Iris pigment epithelial cell (primary cell): ENCODE data around the gene HEBP2.

Experiments used
- DNase-seq: peaks from one replicate; pipeline ENCODE4 v3.0.0-alpha.2; 2011; ENCODE audit warnings: low read depth

The HEBP2 gene

DNA sequence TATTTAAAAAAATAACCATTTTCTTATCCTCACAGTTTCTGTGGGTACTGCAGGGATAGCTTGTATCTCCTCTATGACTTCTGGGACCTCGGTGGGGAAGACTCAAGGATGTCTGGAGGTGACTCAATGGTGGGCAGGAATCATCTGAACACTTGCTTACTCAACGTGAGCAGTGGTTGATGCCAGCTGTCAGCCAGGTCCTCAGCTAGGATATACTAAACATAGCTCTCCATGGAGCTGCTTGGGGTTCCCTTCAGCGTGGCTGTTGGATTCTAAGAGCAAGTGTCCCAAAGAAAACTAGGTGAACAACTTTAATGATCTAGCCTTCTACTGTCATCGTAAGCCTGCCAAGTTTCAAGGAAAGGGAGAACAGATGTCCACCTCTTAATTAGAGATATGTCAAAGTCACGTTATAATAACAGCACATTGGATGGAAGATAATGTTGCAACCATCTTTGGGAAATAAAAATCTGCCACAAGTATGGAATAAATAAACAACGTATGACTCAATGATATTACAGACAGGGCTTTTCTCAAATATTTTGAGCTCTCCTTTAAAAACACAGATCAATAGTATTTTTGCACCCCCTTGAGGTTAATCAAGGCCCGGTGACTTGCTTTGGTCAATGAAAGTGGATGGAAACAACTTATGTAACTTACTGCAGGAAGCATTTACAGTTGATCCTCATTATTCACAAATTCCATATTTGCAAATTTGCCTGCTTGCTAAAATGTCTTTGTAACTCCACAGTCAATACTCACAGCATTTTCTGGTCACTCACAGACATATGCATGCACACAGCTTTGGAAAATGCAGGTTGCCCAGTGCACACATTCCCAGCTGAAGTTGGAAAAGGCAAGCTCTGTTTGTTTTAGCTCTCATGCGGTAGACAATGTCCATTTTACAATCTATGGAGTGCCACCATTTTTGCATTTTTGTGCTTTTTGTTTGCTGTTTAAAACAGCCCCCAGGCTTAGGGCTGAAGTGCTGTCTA lies 6.6 kb upstream of the HEBP2 start:
- DNase-seq, result peak; percentile 57

DNA sequence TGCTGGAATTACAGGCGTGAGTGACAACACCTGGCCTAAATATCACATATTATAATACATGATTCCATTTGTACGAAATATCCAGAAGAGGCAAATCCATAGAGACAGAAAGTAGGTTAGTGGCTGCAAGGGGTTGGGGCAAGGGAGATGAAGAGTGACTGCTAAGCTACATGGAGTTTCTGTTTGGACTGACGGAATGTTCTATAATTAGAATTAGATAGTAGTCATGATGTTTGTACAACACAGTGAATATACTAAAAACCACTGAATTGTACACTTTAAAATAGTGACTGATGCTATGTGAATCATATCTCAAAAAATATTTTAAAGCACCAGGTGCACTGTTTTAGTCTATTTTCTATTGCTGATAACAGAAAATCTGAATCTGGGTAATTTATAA lies 3.7 kb upstream of the HEBP2 start:
- DNase-seq, result no peak

DNA sequence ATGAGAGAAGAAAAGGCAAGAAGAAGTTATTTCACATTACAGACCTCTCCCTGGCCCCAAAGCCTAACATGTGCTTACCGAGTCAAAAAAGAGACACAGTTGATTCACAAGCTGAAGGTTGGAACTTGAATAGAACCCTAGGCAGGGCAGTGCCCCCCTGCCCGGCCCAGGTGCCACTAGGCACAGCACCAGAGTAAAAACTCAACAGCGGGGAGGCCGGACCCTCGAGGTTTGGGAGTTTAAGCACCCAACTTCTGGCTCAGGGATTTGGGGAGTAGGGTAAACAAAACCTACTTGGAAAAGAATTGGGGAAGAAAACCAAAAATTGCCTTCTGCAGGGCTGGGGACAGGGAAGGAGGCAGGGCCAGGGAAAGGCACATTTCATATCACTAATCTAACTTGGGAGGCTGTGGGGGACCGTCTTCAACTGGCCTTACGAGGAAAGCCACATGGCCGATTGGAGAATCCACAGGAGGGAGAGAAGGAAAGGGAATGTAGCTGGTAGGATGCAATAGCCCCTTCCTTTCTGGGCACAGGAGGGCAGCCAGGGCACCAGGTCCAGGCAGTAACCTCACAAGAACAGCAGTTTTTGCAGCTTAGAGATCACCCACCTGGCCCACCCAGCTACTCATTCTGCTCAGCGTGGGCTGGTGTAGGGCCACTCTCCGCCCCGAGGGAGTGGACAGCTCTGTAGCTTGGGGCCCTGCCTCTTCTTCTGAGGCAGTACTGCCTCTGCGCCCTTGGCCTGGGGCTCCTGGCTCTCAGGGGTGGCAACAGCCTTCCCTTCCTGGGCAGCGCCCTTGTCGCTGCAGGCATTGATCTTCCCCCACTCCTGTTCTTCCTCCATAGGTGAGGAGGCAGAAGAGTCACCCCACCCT lies 1.8 kb upstream of the HEBP2 start:
- DNase-seq, result no peak

DNA sequence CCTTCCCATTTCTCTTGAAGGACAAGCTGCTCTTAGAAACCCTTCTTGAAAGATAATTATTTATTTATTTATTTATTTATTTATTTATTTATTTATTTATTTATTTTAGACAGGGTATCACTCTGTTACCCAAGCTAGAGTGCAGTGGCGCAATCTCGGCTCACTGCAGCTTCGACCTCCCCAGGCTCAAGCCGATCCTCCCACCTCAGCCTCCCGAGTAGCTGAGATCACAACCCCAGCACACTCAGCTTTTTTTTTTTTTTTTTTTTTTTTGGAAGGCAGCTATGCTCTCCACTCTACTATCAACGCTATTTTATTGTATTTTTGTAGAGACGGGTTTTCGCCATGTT lies 1.2 kb upstream of the HEBP2 start:
- DNase-seq, result no peak

DNA sequence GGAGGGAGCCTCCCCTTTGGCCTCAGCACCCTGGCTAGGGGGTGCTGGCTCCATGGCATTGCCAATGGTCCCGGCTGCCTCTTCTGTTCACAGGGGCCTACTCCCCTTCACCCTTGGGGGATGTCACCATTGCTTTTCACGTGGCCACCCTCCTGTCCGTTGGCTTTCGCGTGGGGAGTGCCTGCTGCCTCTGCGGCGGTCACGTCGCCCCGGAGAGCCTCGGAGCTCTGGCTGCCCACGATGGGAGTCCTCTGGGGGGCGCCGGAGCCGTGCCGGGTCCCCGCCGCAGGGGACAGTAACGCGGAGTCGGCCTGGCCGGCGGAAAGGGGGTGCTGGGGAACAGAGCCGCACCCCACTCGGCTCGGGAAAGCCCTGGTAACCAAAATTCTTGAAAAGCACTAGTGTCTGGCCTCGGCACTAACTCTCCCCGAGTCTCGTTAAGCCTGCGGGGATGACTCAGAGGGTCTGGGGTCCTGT lies 661 bp upstream of the HEBP2 start:
- peak; percentile 28 for DNase-seq

DNA sequence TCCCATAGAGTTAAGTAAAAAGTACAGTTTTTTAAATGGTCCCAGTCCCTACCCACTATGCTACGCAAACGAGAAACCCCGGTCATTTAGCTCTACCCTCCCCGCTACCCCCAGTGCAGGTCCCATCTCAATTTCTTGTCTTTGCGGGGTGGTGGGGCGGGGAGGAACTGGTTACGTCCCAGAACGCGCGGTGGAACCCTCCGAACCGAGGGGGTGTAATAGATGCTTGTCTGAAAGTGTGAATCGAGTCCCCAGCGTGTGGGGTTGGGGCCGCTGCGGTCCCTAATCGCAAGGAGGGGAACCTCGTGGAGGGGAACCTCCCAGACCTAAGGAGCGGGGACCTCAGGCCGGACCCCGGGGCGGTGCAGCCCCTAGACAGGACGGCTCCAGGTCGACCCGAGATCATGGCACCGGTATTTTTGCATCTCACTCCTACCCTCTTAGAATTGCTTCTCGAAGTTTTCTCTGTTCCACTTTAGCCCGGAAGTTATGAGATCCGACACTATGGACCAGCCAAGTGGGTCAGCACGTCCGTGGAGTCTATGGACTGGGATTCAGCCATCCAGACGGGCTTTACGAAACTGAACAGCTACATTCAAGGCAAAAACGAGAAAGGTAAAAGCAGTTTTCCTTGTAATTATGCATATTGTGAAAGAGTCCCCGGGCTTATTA lies 779 bp downstream of the HEBP2 start:
- DNase-seq, result peak; percentile 23

DNA sequence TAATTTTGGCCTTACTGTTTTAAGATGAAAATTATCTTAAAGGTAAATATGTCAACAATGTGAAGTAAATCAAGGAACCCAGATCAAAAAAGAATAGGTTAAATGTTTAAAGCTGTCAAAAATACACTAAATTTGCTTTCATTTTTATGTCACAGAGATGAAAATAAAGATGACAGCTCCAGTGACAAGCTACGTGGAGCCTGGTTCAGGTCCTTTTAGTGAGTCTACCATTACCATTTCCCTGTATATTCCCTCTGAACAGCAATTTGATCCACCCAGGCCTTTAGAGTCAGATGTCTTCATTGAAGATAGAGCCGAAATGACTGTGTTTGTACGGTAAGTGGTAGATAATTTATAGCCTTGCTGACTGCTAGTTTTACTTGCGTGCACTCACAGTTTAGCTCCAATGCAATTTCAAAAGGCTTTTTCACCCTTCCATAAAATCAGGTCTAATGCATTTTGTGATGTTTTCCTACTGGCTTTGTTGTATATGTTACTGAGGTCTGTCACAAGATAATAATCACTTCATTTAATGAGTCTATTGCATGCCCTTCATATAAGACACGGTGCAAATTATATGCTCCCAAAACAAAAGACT lies 1.9 kb downstream of the HEBP2 start:
- DNase-seq, result no peak

DNA sequence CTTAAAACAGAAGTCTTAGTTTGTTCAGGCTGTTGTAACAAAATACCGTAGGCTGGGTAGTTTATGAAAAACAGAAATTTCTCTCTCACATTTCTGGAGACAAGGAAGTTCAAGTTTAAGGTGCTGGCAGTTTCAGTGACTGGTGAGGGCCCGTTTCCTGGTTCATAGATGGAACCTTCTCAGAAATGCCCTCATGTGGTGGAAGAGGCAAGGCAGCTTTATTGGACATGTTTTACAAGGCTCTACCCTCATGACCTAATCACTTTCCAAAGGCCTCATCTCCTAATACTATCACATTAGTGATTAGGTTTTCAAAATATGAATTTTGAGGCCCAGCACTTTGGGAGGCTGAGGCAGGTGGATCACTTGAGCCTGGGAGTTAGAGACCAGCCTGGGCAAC lies 2.4 kb downstream of the HEBP2 start:
- DNase-seq, result no peak

DNA sequence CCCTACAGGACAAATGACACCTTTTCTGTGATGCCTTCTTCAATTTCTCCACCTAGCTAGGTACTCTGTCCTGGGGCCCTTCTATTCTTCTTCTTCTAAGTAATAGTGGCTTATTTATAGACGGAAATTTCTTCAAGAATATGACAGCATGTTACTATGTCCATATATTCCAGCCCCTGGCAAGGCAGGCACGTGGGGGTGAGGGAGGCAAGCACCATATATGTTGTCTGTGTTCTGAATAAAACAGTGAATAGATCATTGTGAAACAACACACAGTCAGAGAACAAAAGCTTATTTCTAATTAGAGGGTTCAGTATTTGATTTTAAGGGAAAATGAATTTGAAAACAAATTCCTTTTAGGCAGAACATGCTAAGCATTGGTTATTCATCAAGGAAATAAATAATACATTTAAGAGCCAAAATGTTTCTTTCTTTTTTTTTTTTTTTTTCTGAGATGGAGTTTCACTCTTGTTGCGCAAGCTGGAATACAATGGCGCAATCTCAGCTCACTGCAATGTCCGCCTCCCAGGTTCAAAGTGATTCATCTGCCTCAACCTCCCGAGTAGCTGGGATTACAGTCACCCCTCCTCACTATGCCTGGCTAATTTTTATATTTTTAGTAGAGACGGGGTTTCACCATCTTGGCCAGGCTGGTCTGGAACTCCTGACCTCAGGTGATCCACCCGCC lies 6.2 kb downstream of the HEBP2 start:
- DNase-seq, result peak; percentile 87

DNA sequence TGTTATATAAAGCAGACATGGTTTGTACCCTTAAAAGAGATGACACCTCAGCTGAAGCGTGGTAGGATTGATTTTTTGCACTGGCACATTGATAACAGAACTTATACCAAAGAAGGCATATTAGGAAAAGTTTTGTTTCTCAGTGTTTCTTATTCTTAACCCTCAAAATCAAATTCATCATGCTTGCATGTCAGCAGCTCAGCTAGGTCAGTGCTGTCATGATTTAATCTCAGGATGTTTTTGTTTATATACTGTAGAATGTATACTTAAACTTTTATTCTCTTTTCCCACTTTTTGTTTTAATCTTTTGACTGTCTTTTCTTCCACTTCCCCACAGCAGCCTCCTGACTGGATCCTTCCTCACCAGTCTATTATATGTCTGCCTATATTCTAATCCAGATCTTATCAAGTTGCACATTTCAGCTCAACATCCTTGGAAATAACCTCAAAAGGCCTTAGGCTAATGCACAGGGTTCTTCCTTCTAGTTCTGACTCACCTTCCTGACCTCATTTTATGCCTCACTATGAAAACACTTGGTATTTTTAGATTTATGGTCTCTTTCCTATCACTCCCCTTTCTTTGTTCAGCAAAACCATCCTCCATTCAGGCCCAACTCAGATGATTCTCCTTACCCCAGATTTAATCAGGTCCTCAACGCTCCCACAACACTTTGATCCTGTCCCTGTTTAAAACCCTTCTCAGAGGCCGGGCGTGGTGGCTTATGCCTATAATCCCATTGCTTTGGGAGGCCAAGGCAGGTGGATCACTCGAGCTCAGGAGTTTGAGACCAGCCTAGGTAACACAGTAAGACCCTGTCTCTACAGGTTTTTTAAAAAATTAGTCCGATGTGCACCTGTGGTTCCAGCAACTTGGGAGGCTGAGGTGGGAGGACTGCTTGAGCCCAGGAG lies 7.2 kb downstream of the HEBP2 start:
- peak; percentile 81 for DNase-seq

DNA sequence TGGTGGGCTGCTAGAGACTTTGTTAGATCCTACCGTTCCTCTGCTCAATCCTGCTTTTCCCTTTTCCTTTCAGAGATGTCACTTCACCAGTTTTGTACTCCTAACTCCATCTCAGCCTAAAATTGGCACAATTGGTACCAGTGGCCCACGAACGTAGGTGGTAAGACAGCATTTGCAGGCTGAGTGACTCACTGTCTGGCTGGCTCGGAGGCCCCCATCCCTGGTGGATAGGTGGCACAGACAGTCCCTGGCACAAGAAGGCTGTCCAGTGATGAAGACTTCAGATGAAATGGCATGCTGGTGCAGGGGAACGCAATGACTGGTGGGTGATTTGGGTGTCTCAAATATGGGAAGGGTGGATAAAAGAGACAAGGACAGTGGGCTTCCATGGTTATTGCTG lies 11.1 kb downstream of the HEBP2 start:
- no peak for DNase-seq

DNA sequence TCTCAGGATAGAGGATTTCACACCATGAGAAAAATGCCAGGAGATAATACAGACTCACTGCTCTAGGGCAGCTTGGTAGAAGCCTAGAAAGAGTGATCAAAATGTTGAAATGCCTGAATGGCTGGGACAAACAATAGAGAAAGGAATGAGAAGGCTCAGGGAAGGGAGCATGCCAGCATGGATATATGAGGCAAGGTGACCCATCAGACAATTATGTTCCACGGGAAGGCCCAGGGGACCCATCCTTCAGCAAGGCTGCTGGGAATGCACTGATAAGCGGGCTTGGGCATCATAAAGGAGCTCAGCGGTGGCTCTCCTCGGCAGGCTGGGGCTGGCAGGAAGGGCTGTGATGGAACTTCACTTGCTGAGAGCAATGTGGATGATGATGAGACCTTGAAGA lies 12.2 kb downstream of the HEBP2 start:
- no peak for DNase-seq

DNA sequence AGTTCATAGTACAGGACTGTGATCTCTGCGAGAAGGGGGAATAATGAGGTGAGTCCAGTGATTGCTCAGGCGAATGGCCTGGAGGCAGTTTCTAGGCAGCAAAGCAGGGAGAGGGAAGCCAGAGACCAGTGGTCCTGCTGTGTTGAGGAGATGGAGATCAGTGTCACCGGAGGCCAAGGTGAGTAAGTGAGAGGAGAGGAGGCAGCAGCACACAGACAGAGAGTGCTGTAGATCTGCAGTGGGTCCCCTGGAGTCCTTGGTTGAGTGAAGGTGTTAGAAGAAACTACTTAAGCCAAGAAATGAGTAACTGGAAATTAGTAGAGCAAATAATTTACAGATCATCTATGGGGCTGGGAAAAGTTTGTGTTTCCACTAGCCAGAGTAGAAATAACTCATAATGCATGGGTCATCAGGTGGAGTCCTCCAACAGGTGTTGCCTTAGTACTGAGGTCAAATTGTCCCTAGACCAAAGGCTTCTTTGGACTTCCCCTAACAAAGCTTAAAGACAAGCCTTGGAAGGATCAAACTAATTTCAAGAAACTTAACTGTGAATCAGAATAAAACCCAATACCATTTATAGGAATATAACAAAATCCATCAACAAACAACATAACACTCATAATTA lies 13.6 kb downstream of the HEBP2 start:
- DNase-seq, result no peak

DNA sequence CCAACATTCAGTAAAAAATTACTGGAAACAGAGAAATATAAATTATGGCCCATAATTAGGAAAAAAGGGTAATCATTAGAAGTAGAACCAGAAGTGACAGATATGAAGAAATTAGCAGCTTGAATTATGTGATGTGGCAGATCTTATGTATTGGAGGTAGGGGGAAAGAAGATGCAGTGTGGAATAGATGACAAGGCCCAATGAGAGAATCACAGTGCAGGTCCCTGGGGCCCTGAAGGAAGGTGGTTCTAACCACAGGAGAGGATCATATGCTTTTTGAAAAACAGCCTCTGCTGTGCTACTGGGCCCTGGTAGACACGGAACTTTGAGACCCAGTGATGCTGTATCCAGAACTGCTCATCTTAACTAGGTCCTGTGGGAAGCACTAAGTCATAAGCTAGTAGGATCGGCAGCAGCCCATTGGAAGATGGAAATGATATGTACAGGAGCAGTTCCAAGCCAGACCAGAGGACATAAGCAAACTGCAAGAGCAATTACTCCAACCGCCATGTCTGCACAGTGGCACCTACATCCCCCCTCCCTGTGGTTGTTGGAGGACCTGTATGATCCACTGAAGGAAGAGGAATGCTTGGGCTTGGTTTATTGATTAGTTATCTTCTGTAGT lies 14.2 kb downstream of the HEBP2 start:
- no peak for DNase-seq

DNA sequence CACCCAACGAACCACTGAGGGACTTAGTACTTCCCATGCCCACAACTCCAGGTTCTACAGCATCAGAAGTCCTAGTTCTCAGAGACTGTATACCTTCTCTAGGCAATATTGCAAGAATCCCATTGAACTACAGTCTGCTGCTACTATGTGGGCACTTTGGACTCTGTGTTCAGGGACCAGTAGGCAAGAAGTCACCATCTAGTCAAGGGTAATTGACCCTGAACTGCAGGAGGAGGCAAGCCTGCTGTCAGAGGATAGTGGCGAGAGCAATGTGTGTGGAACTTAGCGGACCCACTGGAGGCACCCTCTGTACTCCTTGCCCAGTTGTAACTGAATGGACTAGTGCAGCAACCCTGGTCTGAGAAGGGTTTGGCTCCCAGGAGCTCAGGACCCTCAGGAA lies 15.7 kb downstream of the HEBP2 start:
- no peak for DNase-seq

DNA sequence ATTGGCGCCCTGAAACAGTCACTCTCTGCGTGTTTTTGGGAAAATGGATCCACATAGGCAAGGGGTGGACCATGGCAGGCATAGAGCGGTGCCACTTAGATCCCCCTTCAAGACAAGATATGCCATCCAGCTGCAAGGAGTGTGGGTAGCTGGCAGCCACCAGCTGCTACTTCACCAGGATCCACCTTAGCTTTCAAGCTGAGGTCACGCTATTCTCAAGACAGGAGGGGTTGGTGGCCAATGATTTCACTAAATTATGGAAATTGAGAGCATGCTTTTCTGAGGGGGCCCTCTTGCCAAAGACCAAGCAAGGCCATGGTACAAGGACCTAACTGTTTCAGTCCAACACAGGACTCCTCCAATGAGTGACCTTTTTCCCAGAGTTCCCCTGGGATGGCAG lies 16.3 kb downstream of the HEBP2 start:
- DNase-seq, result no peak

DNA sequence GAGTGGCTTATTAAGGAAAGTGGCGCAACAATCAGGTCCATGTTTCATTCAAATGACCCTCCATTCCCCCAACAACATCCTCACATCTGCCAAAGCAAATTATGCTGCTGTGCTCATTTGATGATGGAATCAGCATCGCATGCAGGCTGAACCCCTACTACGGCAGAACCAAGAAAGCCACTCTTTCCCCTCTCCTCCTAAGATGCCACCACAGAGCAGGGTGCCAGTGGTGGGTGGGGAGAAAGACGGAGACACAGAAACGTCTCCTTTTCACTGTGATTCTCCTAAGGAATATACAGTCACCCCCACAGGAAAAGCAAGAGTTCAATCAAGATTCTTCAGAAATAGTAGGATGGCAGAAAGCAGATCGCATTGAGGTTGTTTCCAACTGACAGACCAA lies 17.1 kb downstream of the HEBP2 start:
- no peak for DNase-seq

DNA sequence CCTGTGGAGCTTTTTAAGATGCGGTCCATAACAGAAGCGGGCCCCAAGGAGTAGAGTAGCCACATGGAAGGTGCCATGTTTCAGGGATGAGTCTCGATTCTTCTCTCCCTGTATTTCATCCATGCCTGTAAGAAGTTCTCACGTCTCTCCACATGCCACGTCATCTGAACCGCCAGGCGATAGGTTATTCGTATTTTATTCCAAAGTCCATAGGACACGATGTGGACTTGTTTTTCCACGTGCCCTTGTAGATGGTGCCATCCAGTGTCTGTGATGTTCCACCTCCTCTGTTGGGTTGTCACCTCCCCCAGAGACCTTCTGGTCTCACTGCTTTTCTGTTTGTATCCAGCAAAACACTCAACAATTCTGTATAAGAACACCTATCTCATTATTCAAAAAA lies 17.6 kb downstream of the HEBP2 start:
- no peak for DNase-seq

DNA sequence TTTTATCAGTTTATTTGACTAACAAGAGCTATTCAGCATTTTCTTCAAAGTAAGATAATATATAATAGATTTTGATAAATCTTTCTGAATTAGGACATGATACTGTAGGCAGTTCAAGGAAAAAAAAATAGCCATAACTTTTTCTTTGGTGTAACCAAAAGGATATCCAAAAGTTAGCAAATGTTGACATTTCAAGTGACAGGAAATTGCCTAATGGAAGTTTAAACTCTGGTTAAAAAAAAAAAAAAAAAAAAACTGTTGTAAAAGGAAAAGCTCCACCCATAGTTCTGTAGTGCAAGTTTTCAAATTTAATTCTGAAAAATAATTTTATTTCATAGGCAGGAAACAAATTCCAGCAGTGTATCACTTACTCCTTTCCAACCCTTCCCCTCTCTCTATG lies 18.8 kb downstream of the HEBP2 start:
- DNase-seq, result no peak
